H1 (cell line): Measurements from ENCODE around the gene GABRP. TPM values are rescaled to one million over a fixed set of nuclear protein-coding genes. Genes with fewer than 3 reads are reported as not detected.

Source experiments
- CTCF ChIA-PET: fragments of 300-600 bp; sonication (Branson Sonifier 250); formaldehyde crosslinking; loops from one replicate; lab custom pipeline; 2021; ENCODE audit not compliant: partially characterized antibody; lab: Charles Lee
- POLR2A ChIA-PET: fragments of 300-600 bp; sonication (Branson Sonifier 250); formaldehyde crosslinking; loops from one replicate; lab custom pipeline; 2021; ENCODE audit warnings: inconsistent platforms; ENCODE audit not compliant: partially characterized antibody; lab: Charles Lee
- DNase-seq, 2 experiments: peaks; one replicate each; pipeline versions ENCODE4 v3.0.0 to v3.0.0-alpha.2; 2010 to 2022; ENCODE audit warnings: low spot score in 2 of 2, low read depth in 1 of 2, mixed read lengths in 1 of 2
- FAIRE-seq: peaks from 2 replicates; lab custom pipeline; 2011; peaks lifted over from hg19 to GRCh38; lab: Jason Lieb, UNC
- H2AFZ ChIP-seq: 2 replicates; pipeline ENCODE4 v1.8.1; 2012; ENCODE audit warnings: low read length, inconsistent platforms
- H2AK5ac ChIP-seq: 2 replicates; pipeline ENCODE4 v1.6.1; 2013; ENCODE audit warnings: low read depth, low read length
- H2BK120ac ChIP-seq: replicated peaks from 2 replicates; pipeline ENCODE3; 2013; ENCODE audit warnings: low read depth, low read length, inconsistent platforms
- H2BK12ac ChIP-seq: 2 replicates; pipeline ENCODE4 v1.6.1; 2013; ENCODE audit warnings: low read depth, low read length
- H2BK15ac ChIP-seq: 2 replicates; pipeline ENCODE4 v1.6.1; 2013; ENCODE audit warnings: low read length
- H2BK20ac ChIP-seq: 2 replicates; pipeline ENCODE4 v1.6.1; 2013; ENCODE audit warnings: low read length
- H2BK5ac ChIP-seq: 2 replicates; pipeline ENCODE4 v1.6.1; 2013; ENCODE audit warnings: low read depth, low read length
- H3K14ac ChIP-seq: 2 replicates; pipeline ENCODE4 v1.6.1; 2013; ENCODE audit warnings: inconsistent platforms; ENCODE audit not compliant: insufficient read length
- H3K18ac ChIP-seq: 2 replicates; pipeline ENCODE4 v1.6.1; 2013; ENCODE audit warnings: low read length; ENCODE audit errors: extremely low read depth
- H3K23ac ChIP-seq: 2 replicates; pipeline ENCODE4 v1.6.1; 2013; ENCODE audit warnings: inconsistent platforms; ENCODE audit not compliant: insufficient read length
- H3K23me2 ChIP-seq: 2 replicates; pipeline ENCODE4 v1.6.1; 2013; ENCODE audit warnings: low read depth, low read length
- H3K27ac ChIP-seq: 2 replicates; pipeline ENCODE4 v1.6.1; 2011; ENCODE audit warnings: low read depth, low read length, inconsistent platforms
- H3K27me3 ChIP-seq, 4 experiments: replicated peaks in 1 of 4; 1 replicate in 1 of 4; 2 replicates in 3 of 4; pipeline versions ENCODE4 v1.6.1 to v1.8.1; 2011 to 2013; ENCODE audit warnings: low read length in 3 of 4, mild to moderate bottlenecking in 3 of 4, inconsistent platforms in 2 of 4, mixed read lengths in 2 of 4, moderate library complexity in 1 of 4; ENCODE audit not compliant: control insufficient read depth in 3 of 4, insufficient read depth in 3 of 4; ENCODE audit errors: extremely low read depth in 1 of 4
- H3K36me3 ChIP-seq, 4 experiments: 2 replicates each; pipeline versions ENCODE4 v1.6.1 to v1.8.1; 2011 to 2013; ENCODE audit warnings: mild to moderate bottlenecking in 4 of 4, low read length in 3 of 4, moderate library complexity in 2 of 4, control low read depth in 1 of 4, inconsistent platforms in 1 of 4; ENCODE audit not compliant: insufficient read depth in 4 of 4, control insufficient read depth in 2 of 4
- H3K4ac ChIP-seq: replicated peaks from 2 replicates; pipeline ENCODE3; 2013; ENCODE audit warnings: low read length, low read depth, mixed read lengths, inconsistent platforms; ENCODE audit not compliant: insufficient read length
- H3K4me1 ChIP-seq, 4 experiments: replicated peaks in 1 of 4; 1 replicate in 1 of 4; 2 replicates in 3 of 4; pipeline versions ENCODE4 v1.6.1 to v1.8.1; 2011 to 2013; ENCODE audit warnings: low read length in 3 of 4, inconsistent platforms in 2 of 4, mixed read lengths in 1 of 4; ENCODE audit not compliant: insufficient read depth in 4 of 4, control insufficient read depth in 3 of 4
- H3K4me2 ChIP-seq, 2 experiments: 2 replicates each; pipeline versions ENCODE4 v1.6.1 to v1.8.1; 2011 to 2013; ENCODE audit warnings: low read depth in 2 of 2, low read length in 2 of 2, control low read depth in 1 of 2, inconsistent platforms in 1 of 2, mild to moderate bottlenecking in 1 of 2; ENCODE audit not compliant: insufficient read depth in 1 of 2
- H3K4me3 ChIP-seq, 4 experiments: fragments of 200-600, 300-600 bp in 1 of 4; sonication (generic), shearing (Covaris generic), sonication (Bioruptor Twin) in 1 of 4; 2 replicates each; pipeline versions ENCODE4 v1.5.1 to v1.8.1; 2011 to 2016; ENCODE audit warnings: low read length in 4 of 4, low read depth in 3 of 4, control low read depth in 2 of 4, inconsistent platforms in 2 of 4, mild to moderate bottlenecking in 2 of 4, mixed read lengths in 1 of 4, moderate library complexity in 1 of 4; ENCODE audit not compliant: insufficient read depth in 2 of 4; ENCODE audit errors: extremely low read depth in 1 of 4
- H3K56ac ChIP-seq: replicated peaks from 2 replicates; pipeline ENCODE3; 2013; ENCODE audit warnings: low read depth, mild to moderate bottlenecking, mixed read lengths, low read length, inconsistent platforms; ENCODE audit not compliant: insufficient read length
- H3K79me1 ChIP-seq: 2 replicates; pipeline ENCODE4 v1.6.1; 2013; ENCODE audit warnings: low read depth, low read length, control low read depth
- H3K79me2 ChIP-seq, 2 experiments: 2 replicates each; pipeline versions ENCODE4 v1.6.1 to v1.8.1; 2012 to 2013; ENCODE audit warnings: low read length in 2 of 2, mild to moderate bottlenecking in 2 of 2, inconsistent platforms in 1 of 2; ENCODE audit not compliant: insufficient read depth in 2 of 2, control insufficient read depth in 1 of 2
- H3K9ac ChIP-seq, 4 experiments: replicated peaks in 1 of 4; 1 replicate in 1 of 4; 2 replicates in 3 of 4; pipeline versions ENCODE4 v1.6.1 to v1.8.1; 2011 to 2013; ENCODE audit warnings: low read depth in 3 of 4, low read length in 3 of 4, control low read depth in 2 of 4, mild to moderate bottlenecking in 2 of 4, moderate library complexity in 2 of 4, inconsistent platforms in 1 of 4; ENCODE audit errors: extremely low read depth in 1 of 4
- H3K9me3 ChIP-seq, 2 experiments: 2 replicates each; pipeline versions ENCODE4 v1.6.1 to v1.8.1; 2012 to 2013; ENCODE audit warnings: mild to moderate bottlenecking in 2 of 2, moderate library complexity in 2 of 2, control low read depth in 1 of 2, inconsistent platforms in 1 of 2, low read depth in 1 of 2, low read length in 1 of 2, mixed read lengths in 1 of 2; ENCODE audit not compliant: insufficient read depth in 2 of 2
- H4K20me1 ChIP-seq, 2 experiments: replicated peaks in 1 of 2; 2 replicates each; pipeline versions ENCODE3 to v1.8.1; 2011 to 2013; ENCODE audit warnings: inconsistent platforms in 2 of 2, low read length in 2 of 2, mild to moderate bottlenecking in 1 of 2; ENCODE audit not compliant: insufficient read depth in 2 of 2, control insufficient read depth in 1 of 2
- H4K5ac ChIP-seq: 2 replicates; pipeline ENCODE4 v1.6.1; 2013; ENCODE audit warnings: low read length, low read depth, mixed read lengths, inconsistent platforms; ENCODE audit not compliant: insufficient read length
- H4K8ac ChIP-seq: 2 replicates; pipeline ENCODE4 v1.8.0; 2013; ENCODE audit warnings: mild to moderate bottlenecking, moderate library complexity, low read length, inconsistent platforms; ENCODE audit not compliant: insufficient read depth; ENCODE audit errors: extremely low read depth
- H4K91ac ChIP-seq: replicated peaks from 2 replicates; pipeline ENCODE3; 2013; ENCODE audit warnings: low read length, mixed read lengths, inconsistent platforms; ENCODE audit not compliant: insufficient read length
- ASH2L ChIP-seq: fragments of 200-600, 300-600 bp; sonication (generic); IDR thresholded peaks from one replicate; pipeline ENCODE4 v1.7.1; 2017; ENCODE audit warnings: low read length
- BCL11A ChIP-seq, 2 experiments: IDR thresholded peaks; one replicate each; pipeline ENCODE4 v1.6.1; 2011; ENCODE audit warnings: low read depth in 2 of 2, low read length in 2 of 2, mild to moderate bottlenecking in 2 of 2
- CHD1 ChIP-seq: IDR thresholded peaks from 2 replicates; pipeline ENCODE4 v1.6.1; 2012; ENCODE audit warnings: low read depth, low read length, improper control_type of control experiment
- CHD2 ChIP-seq: IDR thresholded peaks from 2 replicates; pipeline ENCODE4 v1.6.1; 2012; ENCODE audit warnings: low read length, improper control_type of control experiment
- CTBP2 ChIP-seq: IDR thresholded peaks from 2 replicates; pipeline ENCODE4 v1.7.0; 2011; ENCODE audit warnings: borderline replicate concordance, mild to moderate bottlenecking, moderate library complexity, mixed read lengths, low read length; ENCODE audit not compliant: insufficient read depth, insufficient read length
- EP300 ChIP-seq, 2 experiments: IDR thresholded peaks; 1 replicate in 1 of 2; 2 replicates in 1 of 2; pipeline ENCODE4 v1.6.1; 2011 to 2012; ENCODE audit warnings: low read depth in 2 of 2, low read length in 2 of 2, mild to moderate bottlenecking in 2 of 2, borderline replicate concordance in 1 of 2, inconsistent platforms in 1 of 2, moderate library complexity in 1 of 2
- FOSL1 ChIP-seq: IDR thresholded peaks from 2 replicates; pipeline ENCODE4 v1.6.1; 2011; ENCODE audit warnings: mild to moderate bottlenecking, low read depth, low read length, moderate library complexity; ENCODE audit not compliant: insufficient read depth
- KDM4A ChIP-seq: IDR thresholded peaks from one replicate; pipeline ENCODE4 v1.7.1; 2012; ENCODE audit warnings: low read depth, mild to moderate bottlenecking, moderate library complexity, low read length, inconsistent platforms; ENCODE audit not compliant: severe bottlenecking
- MAX ChIP-seq: IDR thresholded peaks from 2 replicates; pipeline ENCODE4 v1.6.1; 2012; ENCODE audit warnings: inconsistent platforms
- POLR2AphosphoS5 ChIP-seq: IDR thresholded peaks from 2 replicates; pipeline ENCODE4 v1.6.1; 2011; ENCODE audit warnings: low read depth, low read length
- SIRT6 ChIP-seq: IDR thresholded peaks from one replicate; pipeline ENCODE4 v1.7.1; 2012; ENCODE audit warnings: low read length, inconsistent platforms
- SRF ChIP-seq: IDR thresholded peaks from 2 replicates; pipeline ENCODE4 v1.6.1; 2011; ENCODE audit warnings: mild to moderate bottlenecking, low read depth, low read length, moderate library complexity
- TAF1 ChIP-seq: IDR thresholded peaks from 2 replicates; pipeline ENCODE4 v1.6.1; 2011; ENCODE audit warnings: mild to moderate bottlenecking, low read depth, low read length
- TEAD4 ChIP-seq: IDR thresholded peaks from 2 replicates; pipeline ENCODE4 v1.6.1; 2012; ENCODE audit warnings: low read depth, low read length, inconsistent platforms, mixed read lengths
- whole genome bisulfite sequencing, 2 experiments: shearing (Covaris generic) in 1 of 2; methylation state at CpG; one replicate each; pipeline versions ENCODE4 v1.1.6 to v1.1.7; 2013 to 2015; ENCODE audit warnings: low lambda C conversion rate in 2 of 2, mixed read lengths in 2 of 2, inconsistent platforms in 1 of 2, low coverage in 1 of 2, missing lambda C conversion rate in 1 of 2; ENCODE audit not compliant: insufficient replicate concordance in 2 of 2, insufficient coverage in 1 of 2, insufficient read length in 1 of 2; ENCODE audit errors: extremely low coverage in 1 of 2, missing lambda C conversion rate in 1 of 2; 5-methylcytosine and 5-hydroxymethylcytosine counted together
- polyA plus RNA-seq, 7 experiments: library from polyadenylated mRNA; depleted of rRNA in 3 of 7; stranded (reverse) in 5 of 7; unstranded in 2 of 7; fragments of >200 nt in 5 of 7; fragments of 200-250 nt in 2 of 7; gene quantifications; 1 replicate in 5 of 7; 2 replicates in 1 of 7; 4 replicates in 1 of 7; pipeline versions ENCODE4 v1.2.1 to v1.2.3, GENCODE V29; 2011 to 2013; ENCODE audit warnings: missing spikeins in 2 of 7, mixed read lengths in 2 of 7
- total RNA-seq: library from RNA; stranded (reverse); fragmentation: NEBNext Ultra II Directional; extraction: Animal tissue kit (Norgen Biotek cat#: 25700); gene quantifications from 2 replicates; pipeline ENCODE4 v1.2.1, GENCODE V29; 2021

Gene GABRP
- total and polyA plus RNA-seq, 2 of the 8 experiments (the other 6 are each of a cell fraction or from before 2014, with no cell fraction given) = 3.7 to 4.0 TPM

- POLR2A ChIA-PET = interaction anchor here (5.3 to 11.3 kb wide), 3 partner anchors 8 to 37 kb away, joined by 33 to 190 read pairs (median 123); partner anchors contain the start of gene GABRP
- H3K56ac ChIP-seq = no peak overlapping the region
- H2BK120ac ChIP-seq = peak overlapping the region; percentile 77
- no peaks in the 10 kb centered on the region for H3K27me3 ChIP-seq
- no peaks in the 10 kb centered on the region for H4K20me1 ChIP-seq
- H4K5ac ChIP-seq = no peak overlapping the region
- no peak overlapping the region for H3K14ac ChIP-seq
- peak overlapping the region; percentile 98 for H4K91ac ChIP-seq
- H3K4me2 ChIP-seq = no peak overlapping the region
- 91% methylated on average over 6 of the region's 6 CpGs; no CpG with 5 or more reads in 1 of the 2 experiments for WGBS, 2 experiments
- peaks cover 3 to 8% (median 5%) of the 10 kb centered on the region in 4 experiments; a peak in 6 of 7 replicates for H3K4me1 ChIP-seq
- peak overlapping the region; percentile 14; the same call in 1 of the 2 replicates for H2BK15ac ChIP-seq
- H3K27ac ChIP-seq = no peak overlapping the region
- FAIRE-seq (no peak), DNase-seq (peak in 1 of 2 experiments; percentile 24)
- no peak overlapping the region for H3K4me3 ChIP-seq
- no peak overlapping the region for H2AFZ ChIP-seq
- no peaks in the 10 kb centered on the region for H3K9me3 ChIP-seq
- peak overlapping the region; percentile 24 for H2BK20ac ChIP-seq
- peak overlapping the region; percentile 72 for H3K4ac ChIP-seq
- peaks cover 10% of the 10 kb centered on the region; the same call in 1 of the 2 replicates for H3K23me2 ChIP-seq
- no peaks in the 10 kb centered on the region for H3K79me2 ChIP-seq
- no peak overlapping the region for H4K8ac ChIP-seq
- H2AK5ac ChIP-seq = peak overlapping the region; percentile 96
- H3K18ac ChIP-seq = peak overlapping the region; percentile 33
- no peaks in the 10 kb centered on the region for H3K79me1 ChIP-seq
- H3K36me3 ChIP-seq = 0 out of 8 replicates have a peak, but pooled peaks cover 0 to 4% (median 0%) of the 10 kb centered on the region in 4 experiments
- H3K9ac ChIP-seq = no peak overlapping the region
- H2BK12ac ChIP-seq = peak overlapping the region; percentile 95; the same call in 1 of the 2 replicates
- H2BK5ac ChIP-seq = peak overlapping the region; percentile 36; the same call in 1 of the 2 replicates
- CTCF ChIA-PET = interaction anchor here (0.5 to 21.2 kb wide), 9 partner anchors 9 to 107 kb away, joined by 3 to 650 read pairs (median 3); partner anchors contain the start of gene GABRP
- H3K23ac ChIP-seq = no peak overlapping the region
- TF ChIP-seq KDM4A (no peak), CHD1 (no peak), MAX (no peak), ASH2L (no peak), CTBP2 (no peak), SIRT6 (no peak), POLR2AphosphoS5 (no peak), SRF (no peak), FOSL1 (no peak), TAF1 (no peak), BCL11A (IDR thresholded peaks at IDR 0.05; ENCODE audit: low read depth in 2 of 2, low read length in 2 of 2) (no peak), CHD2 (no peak), EP300 (IDR thresholded peaks at IDR 0.05; ENCODE audit: borderline replicate concordance in 1 of 2, low read depth in 2 of 2, low read length in 2 of 2) (no peak), TEAD4 (no peak)
Measured at GRCh38 chr5:170750791-170751190, 32.7 kb upstream of the GABRP start.
